CD4-positive, alpha-beta T cell (primary cell): ENCODE data around the gene PODNL1. TPM values are rescaled to one million over a fixed set of nuclear protein-coding genes. Genes with fewer than 3 reads are reported as not detected.

ENCODE experiments used
- ATAC-seq: fragments of 200-7000 bp; cut with Tn5 transposase; one replicate; pipeline ENCODE4 v1.10.0; 2022; ENCODE audit warnings: mild to moderate bottlenecking; ENCODE audit not compliant: poor library complexity
- CTCF ChIA-PET: fragments of 350-600 bp; sonication (Branson Sonifier 250); formaldehyde crosslinking; loops from one replicate; lab custom pipeline; 2021; ENCODE audit warnings: antibody characterized with exemption, inconsistent platforms; lab: Charles Lee
- POLR2A ChIA-PET: fragments of 350-600 bp; sonication (Branson Sonifier 250); formaldehyde crosslinking; loops from one replicate; lab custom pipeline; 2021; ENCODE audit warnings: antibody characterized with exemption, inconsistent platforms; lab: Charles Lee
- DNase-seq, 14 experiments: peaks; one replicate each; pipeline ENCODE4 v3.0.0-alpha.2; 2013 to 2020; ENCODE audit warnings: mixed read lengths in 2 of 14
- H3K27ac ChIP-seq, 2 donors: one replicate each; pipeline versions ENCODE4 v1.5.1 to v1.7.0; 2013; ENCODE audit warnings: low read length in 2 of 2, low read depth in 1 of 2, mild to moderate bottlenecking in 1 of 2
- H3K27me3 ChIP-seq, 2 experiments: 1 replicate in 1 of 2; 2 replicates in 1 of 2; pipeline versions ENCODE4 v1.6.1 to v1.7.0; 2013; ENCODE audit warnings: low read length in 2 of 2, control low read depth in 1 of 2, mild to moderate bottlenecking in 1 of 2, moderate library complexity in 1 of 2; ENCODE audit not compliant: insufficient read depth in 2 of 2, control insufficient read depth in 1 of 2
- H3K36me3 ChIP-seq: one replicate; pipeline ENCODE4 v1.6.1; 2013; ENCODE audit warnings: low read length, control low read depth; ENCODE audit not compliant: insufficient read depth
- H3K4me1 ChIP-seq: one replicate; pipeline ENCODE4 v1.6.1; 2013; ENCODE audit warnings: low read length, control low read depth; ENCODE audit not compliant: insufficient read depth
- H3K4me3 ChIP-seq: one replicate; pipeline ENCODE4 v1.5.1; 2013; ENCODE audit warnings: mild to moderate bottlenecking, low read length, moderate library complexity
- H3K9me3 ChIP-seq, 2 experiments: 1 replicate in 1 of 2; 2 replicates in 1 of 2; pipeline versions ENCODE4 v1.6.1 to v1.7.0; 2013; ENCODE audit warnings: low read length in 2 of 2, mild to moderate bottlenecking in 2 of 2, control low read depth in 1 of 2, moderate library complexity in 1 of 2; ENCODE audit not compliant: control insufficient read depth in 1 of 2, insufficient read depth in 1 of 2
- H3K27ac Mint-ChIP-seq: one replicate; pipeline ENCODE4 v1.8.0; 2020; ENCODE audit warnings: mixed read lengths
- H3K27me3 Mint-ChIP-seq: one replicate; pipeline ENCODE4 v1.8.0; 2021; ENCODE audit warnings: mixed read lengths
- H3K36me3 Mint-ChIP-seq: one replicate; pipeline ENCODE4 v1.8.0; 2021; ENCODE audit warnings: low read depth, mixed read lengths
- H3K4me1 Mint-ChIP-seq: one replicate; pipeline ENCODE4 v1.8.0; 2021; ENCODE audit warnings: low read depth, mixed read lengths
- H3K4me3 Mint-ChIP-seq: one replicate; pipeline ENCODE4 v1.8.0; 2020; ENCODE audit warnings: mild to moderate bottlenecking, mixed read lengths
- H3K9me3 Mint-ChIP-seq: one replicate; pipeline ENCODE4 v1.8.0; 2020; ENCODE audit warnings: mixed read lengths
- CTCF ChIP-seq: fragments of 200-600 bp; IDR thresholded peaks from one replicate; pipeline ENCODE4 v1.8.0; 2022; ENCODE audit warnings: antibody characterized with exemption, mild to moderate bottlenecking
- intact Hi-C, 2 experiments: fragments of 100-400 bp; cut with DNase I in 1 of 2; cut with micrococcal nuclease in 1 of 2; formaldehyde crosslinking; loops; one replicate each; pipeline versions ENCODE4 v1.15.1 to v1.9.0; 2023 to 2025; cut with DNase I, micrococcal nuclease
- total RNA-seq, 174 experiments: library from RNA in 2 of 174; stranded (reverse) in 2 of 174; gene quantifications; one replicate each; pipeline ENCODE4 v1.2.3 and lab custom pipeline; 2021 to 2026

The PODNL1 gene
- total RNA-seq, 2 experiments from 2014 or later = not detected

GRCh38 chr19:13899393-13899792, 38.8 kb downstream of the PODNL1 start:
- H3K27ac Mint-ChIP-seq = no peak overlapping the region
- intact Hi-C loops = no loop called here
- H3K27me3 ChIP-seq = no peaks in the 10 kb centered on the region
- no peaks in the 10 kb centered on the region for H3K9me3 ChIP-seq
- H3K27ac ChIP-seq = no peak overlapping the region
- peaks cover 4% of the 10 kb centered on the region for H3K4me1 ChIP-seq
- ChIA-PET CTCF (no interaction called here), POLR2A (no interaction called here)
- H3K4me3 ChIP-seq = no peak overlapping the region
- DNase-seq (no peak), ATAC-seq (no peak)
- H3K36me3 ChIP-seq = no peaks in the 10 kb centered on the region
- no peaks in the 10 kb centered on the region for H3K27me3 Mint-ChIP-seq
- no peaks in the 10 kb centered on the region for H3K9me3 Mint-ChIP-seq
- TF ChIP-seq CTCF = no peak
- no peak overlapping the region for H3K4me3 Mint-ChIP-seq
- no peaks in the 10 kb centered on the region for H3K4me1 Mint-ChIP-seq
- no peaks in the 10 kb centered on the region for H3K36me3 Mint-ChIP-seq

- H3K4me3 ChIP-seq = no peak overlapping the region
- DNase-seq (no peak), ATAC-seq (no peak)
- H3K4me3 Mint-ChIP-seq = no peak overlapping the region
- H3K36me3 ChIP-seq = no peaks in the 10 kb centered on the region
- no peaks in the 10 kb centered on the region for H3K27me3 ChIP-seq
- H3K27ac ChIP-seq = no peak overlapping the region
- no peaks in the 10 kb centered on the region for H3K4me1 ChIP-seq
- H3K27me3 Mint-ChIP-seq = no peaks in the 10 kb centered on the region
- no peak for TF ChIP-seq CTCF
- H3K9me3 ChIP-seq = no peaks in the 10 kb centered on the region
- no peaks in the 10 kb centered on the region for H3K36me3 Mint-ChIP-seq
- no peaks in the 10 kb centered on the region for H3K4me1 Mint-ChIP-seq
- POLR2A ChIA-PET = no interaction called here
- no peak overlapping the region for H3K27ac Mint-ChIP-seq
- CTCF ChIA-PET = no interaction called here
- intact Hi-C loops = no loop called here
- H3K9me3 Mint-ChIP-seq = no peaks in the 10 kb centered on the region
These were observed 42.0 kb downstream of the PODNL1 start for GRCh38 chr19:13896227-13896626.

GRCh38 chr19:13894552-13894951, 43.7 kb downstream of the PODNL1 start:
- no peak overlapping the region for H3K27ac ChIP-seq
- no peaks in the 10 kb centered on the region for H3K9me3 ChIP-seq
- no peak for ATAC-seq
- no peaks in the 10 kb centered on the region for H3K36me3 ChIP-seq
- Mint-ChIP-seq H3K27ac (no peak overlapping the region), H3K36me3 (no peaks in the 10 kb centered on the region), H3K27me3 (no peaks in the 10 kb centered on the region), H3K9me3 (no peaks in the 10 kb centered on the region), H3K4me1 (no peaks in the 10 kb centered on the region), H3K4me3 (no peak overlapping the region)
- intact Hi-C loops = no loop called here
- no peaks in the 10 kb centered on the region for H3K4me1 ChIP-seq
- H3K4me3 ChIP-seq = no peak overlapping the region
- DNase-seq = no peak
- H3K27me3 ChIP-seq = no peaks in the 10 kb centered on the region
- ChIA-PET CTCF (no interaction called here), POLR2A (interaction anchor here (0.6 kb wide), 1 partner anchor 151 kb away, joined by 3 read pairs; no protein-coding TSS in a partner anchor)
- TF ChIP-seq CTCF = no peak
